Pons (tissue), 1 donor: ENCODE measurements around the gene MSRB3.

Experiments used
- DNase-seq: peaks from one replicate; pipeline ENCODE4 v3.0.0-alpha.2; 2016; ENCODE audit warnings: low spot score

Gene MSRB3

GRCh38 chr12:65326616-65327015 is 48.1 kb downstream of the MSRB3 start:
- no peak for DNase-seq

- DNase-seq, result peak; percentile 32
Observed at GRCh38 chr12:65327207-65328076, 49.0 kb downstream of the MSRB3 start.

GRCh38 chr12:65329721-65330120 is 51.2 kb downstream of the MSRB3 start:
- no peak for DNase-seq

GRCh38 chr12:65330331-65330730 is 51.8 kb downstream of the MSRB3 start:
- no peak for DNase-seq

GRCh38 chr12:65331456-65331855 is 53.0 kb downstream of the MSRB3 start:
- no peak for DNase-seq

GRCh38 chr12:65333649-65334048 is 55.2 kb downstream of the MSRB3 start:
- no peak for DNase-seq

GRCh38 chr12:65334521-65334920 is 56.0 kb downstream of the MSRB3 start:
- DNase-seq, result no peak

GRCh38 chr12:65335021-65335714 is 56.7 kb downstream of the MSRB3 start:
- DNase-seq, result no peak

- DNase-seq, result no peak
Observed at GRCh38 chr12:65335981-65336380, 57.5 kb downstream of the MSRB3 start.

- DNase-seq, result no peak
Observed at GRCh38 chr12:65339161-65339560, 60.7 kb downstream of the MSRB3 start.

- no peak for DNase-seq
Observed at GRCh38 chr12:65343230-65343629, 64.7 kb downstream of the MSRB3 start.

GRCh38 chr12:65343801-65344200 is 65.3 kb downstream of the MSRB3 start:
- DNase-seq, result no peak

GRCh38 chr12:65355461-65355860 is 77.0 kb downstream of the MSRB3 start:
- no peak for DNase-seq

- no peak for DNase-seq
Observed at GRCh38 chr12:65362234-65363031, 84.0 kb downstream of the MSRB3 start.

- DNase-seq, result no peak
Observed at GRCh38 chr12:65364046-65364445, 85.6 kb downstream of the MSRB3 start.

GRCh38 chr12:65367396-65367795 is 88.9 kb downstream of the MSRB3 start:
- no peak for DNase-seq

GRCh38 chr12:65368055-65368454 is 89.6 kb downstream of the MSRB3 start:
- no peak for DNase-seq

GRCh38 chr12:65372574-65372973 is 94.1 kb downstream of the MSRB3 start:
- DNase-seq, result no peak

GRCh38 chr12:65384240-65384639 is 105.8 kb downstream of the MSRB3 start:
- DNase-seq, result no peak

- no peak for DNase-seq
Observed at GRCh38 chr12:65387396-65387795, 108.9 kb downstream of the MSRB3 start.

- no peak for DNase-seq
Observed at GRCh38 chr12:65389436-65389835, 111.0 kb downstream of the MSRB3 start.

- DNase-seq, result no peak
Observed at GRCh38 chr12:65391711-65392110, 113.2 kb downstream of the MSRB3 start.

- DNase-seq, result no peak
Observed at GRCh38 chr12:65392491-65392890, 114.0 kb downstream of the MSRB3 start.
